HEK293 (cell line): ENCODE measurements around the gene WDR18.

Source experiments
- CTCF ChIA-PET: fragments of 350-600 bp; formaldehyde crosslinking; extraction: SDS; loops from one replicate; lab custom pipeline; 2021; ENCODE audit warnings: antibody characterized with exemption; lab: Yijun Ruan, JAX
- POLR2A ChIA-PET: fragments of 300-600 bp; formaldehyde crosslinking; extraction: SDS; loops from one replicate; lab custom pipeline; 2020; ENCODE audit warnings: antibody characterized with exemption, inconsistent platforms; lab: Yijun Ruan, JAX
- H3K27ac ChIP-seq: fragments of 200-500 bp; sonication (Bioruptor generic); 2 replicates; pipeline ENCODE4 v1.5.1; 2014; ENCODE audit warnings: low read depth, low read length, control low read depth, inconsistent platforms; ENCODE audit errors: extremely low read depth
- H3K36me3 ChIP-seq, 2 experiments: fragments of 200-500 bp in 1 of 2; sonication (Bioruptor generic) in 1 of 2; 1 replicate in 1 of 2; 2 replicates in 1 of 2; pipeline ENCODE4 v1.5.1; 2014 to 2017; ENCODE audit warnings: inconsistent platforms in 2 of 2, low read length in 2 of 2; ENCODE audit not compliant: control insufficient read depth in 2 of 2, insufficient read depth in 1 of 2
- H3K4me1 ChIP-seq: fragments of 200-500 bp; sonication (Bioruptor generic); 2 replicates; pipeline ENCODE4 v1.5.1; 2014; ENCODE audit warnings: mild to moderate bottlenecking, low read length, inconsistent platforms; ENCODE audit not compliant: control insufficient read depth, insufficient read depth
- H3K4me3 ChIP-seq: 2 replicates; pipeline ENCODE4 v1.5.1; 2011; ENCODE audit warnings: low read depth, mild to moderate bottlenecking, control low read depth, low read length, moderate library complexity
- H3K9me3 ChIP-seq: fragments of 200-500 bp; sonication (Bioruptor generic); 2 replicates; pipeline ENCODE4 v1.5.1; 2014; ENCODE audit warnings: low read depth, low read length, inconsistent platforms; ENCODE audit not compliant: control insufficient read depth, insufficient read depth
- BCL6B ChIP-seq: fragments of 450-650 bp; formaldehyde crosslinking; IDR thresholded peaks from 2 replicates; pipeline ENCODE4 v1.5.1; 2017; ENCODE audit warnings: missing biosample characterization, missing genetic modification characterization
- KLF16 ChIP-seq: fragments of 450-650 bp; formaldehyde crosslinking; IDR thresholded peaks from 2 replicates; pipeline ENCODE4 v1.5.1; 2017; ENCODE audit warnings: missing biosample characterization, missing genetic modification characterization
- KLF8 ChIP-seq: fragments of 450-650 bp; formaldehyde crosslinking; IDR thresholded peaks from 2 replicates; pipeline ENCODE4 v1.5.1; 2016; ENCODE audit warnings: missing biosample characterization, missing genetic modification characterization
- MEIS1 ChIP-seq: sonication (generic); formaldehyde crosslinking; IDR thresholded peaks from 2 replicates; pipeline ENCODE4 v1.8.1; 2022; ENCODE audit warnings: missing genetic modification reagents, mild to moderate bottlenecking, borderline replicate concordance
- SP3 ChIP-seq: fragments of 450-650 bp; formaldehyde crosslinking; IDR thresholded peaks from 2 replicates; pipeline ENCODE4 v1.5.1; 2016; ENCODE audit warnings: missing biosample characterization, missing genetic modification characterization
- ZBTB8A ChIP-seq: fragments of 450-650 bp; formaldehyde crosslinking; IDR thresholded peaks from 2 replicates; pipeline ENCODE4 v1.5.1; 2016; ENCODE audit warnings: missing biosample characterization, missing genetic modification characterization
- ZIC2 ChIP-seq: fragments of 450-650 bp; formaldehyde crosslinking; IDR thresholded peaks from 2 replicates; pipeline ENCODE4 v1.5.1; 2016; ENCODE audit warnings: missing biosample characterization, missing genetic modification characterization
- ZNF221 ChIP-seq: fragments of 450-650 bp; formaldehyde crosslinking; IDR thresholded peaks from 2 replicates; pipeline ENCODE4 v1.5.1; 2017; ENCODE audit warnings: missing biosample characterization, missing genetic modification characterization, borderline replicate concordance
- ZNF23 ChIP-seq: fragments of 450-650 bp; formaldehyde crosslinking; IDR thresholded peaks from 2 replicates; pipeline ENCODE4 v1.5.1; 2016; ENCODE audit warnings: missing biosample characterization, missing genetic modification characterization, borderline replicate concordance
- ZNF341 ChIP-seq: fragments of 450-650 bp; formaldehyde crosslinking; IDR thresholded peaks from 2 replicates; pipeline ENCODE4; 2016; ENCODE audit warnings: low read depth, missing biosample characterization, missing genetic modification characterization
- ZNF621 ChIP-seq: fragments of 450-650 bp; formaldehyde crosslinking; IDR thresholded peaks from 2 replicates; pipeline ENCODE4 v1.5.1; 2017; ENCODE audit warnings: missing biosample characterization, missing genetic modification characterization
- ZNF623 ChIP-seq: fragments of 450-650 bp; formaldehyde crosslinking; IDR thresholded peaks from 2 replicates; pipeline ENCODE4 v1.5.1; 2016; ENCODE audit warnings: missing biosample characterization, missing genetic modification characterization
- ZNF701 ChIP-seq: fragments of 450-650 bp; formaldehyde crosslinking; IDR thresholded peaks from 2 replicates; pipeline ENCODE4 v1.5.1; 2016; ENCODE audit warnings: missing biosample characterization, missing genetic modification characterization
- ZNF792 ChIP-seq: fragments of 450-650 bp; formaldehyde crosslinking; IDR thresholded peaks from 2 replicates; pipeline ENCODE4 v1.5.1; 2016; ENCODE audit warnings: missing biosample characterization, missing genetic modification characterization
- TF ChIP-seq, protein P1 (sequence below): fragments of 450-650 bp; formaldehyde crosslinking; IDR thresholded peaks from 2 replicates; pipeline ENCODE4 v1.5.1; 2016; ENCODE audit warnings: missing biosample characterization, missing genetic modification characterization
- TF ChIP-seq, protein P2 (sequence below): fragments of 450-650 bp; formaldehyde crosslinking; IDR thresholded peaks from 2 replicates; pipeline ENCODE4 v1.5.1; 2017; ENCODE audit warnings: missing biosample characterization, missing genetic modification characterization

The WDR18 gene

GRCh38 chr19:944663-945241 lies 39.4 kb upstream of the WDR18 start (continued):
- TF ChIP-seq, protein P1, sequence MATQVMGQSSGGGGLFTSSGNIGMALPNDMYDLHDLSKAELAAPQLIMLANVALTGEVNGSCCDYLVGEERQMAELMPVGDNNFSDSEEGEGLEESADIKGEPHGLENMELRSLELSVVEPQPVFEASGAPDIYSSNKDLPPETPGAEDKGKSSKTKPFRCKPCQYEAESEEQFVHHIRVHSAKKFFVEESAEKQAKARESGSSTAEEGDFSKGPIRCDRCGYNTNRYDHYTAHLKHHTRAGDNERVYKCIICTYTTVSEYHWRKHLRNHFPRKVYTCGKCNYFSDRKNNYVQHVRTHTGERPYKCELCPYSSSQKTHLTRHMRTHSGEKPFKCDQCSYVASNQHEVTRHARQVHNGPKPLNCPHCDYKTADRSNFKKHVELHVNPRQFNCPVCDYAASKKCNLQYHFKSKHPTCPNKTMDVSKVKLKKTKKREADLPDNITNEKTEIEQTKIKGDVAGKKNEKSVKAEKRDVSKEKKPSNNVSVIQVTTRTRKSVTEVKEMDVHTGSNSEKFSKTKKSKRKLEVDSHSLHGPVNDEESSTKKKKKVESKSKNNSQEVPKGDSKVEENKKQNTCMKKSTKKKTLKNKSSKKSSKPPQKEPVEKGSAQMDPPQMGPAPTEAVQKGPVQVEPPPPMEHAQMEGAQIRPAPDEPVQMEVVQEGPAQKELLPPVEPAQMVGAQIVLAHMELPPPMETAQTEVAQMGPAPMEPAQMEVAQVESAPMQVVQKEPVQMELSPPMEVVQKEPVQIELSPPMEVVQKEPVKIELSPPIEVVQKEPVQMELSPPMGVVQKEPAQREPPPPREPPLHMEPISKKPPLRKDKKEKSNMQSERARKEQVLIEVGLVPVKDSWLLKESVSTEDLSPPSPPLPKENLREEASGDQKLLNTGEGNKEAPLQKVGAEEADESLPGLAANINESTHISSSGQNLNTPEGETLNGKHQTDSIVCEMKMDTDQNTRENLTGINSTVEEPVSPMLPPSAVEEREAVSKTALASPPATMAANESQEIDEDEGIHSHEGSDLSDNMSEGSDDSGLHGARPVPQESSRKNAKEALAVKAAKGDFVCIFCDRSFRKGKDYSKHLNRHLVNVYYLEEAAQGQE (tag by site-specific recombination): no peak
- TF ChIP-seq ZNF792: no peak
- TF ChIP-seq ZBTB8A: peak; percentile 72
- no peak for TF ChIP-seq BCL6B (tag by site-specific recombination)
- no peak for TF ChIP-seq ZNF221 (tag by site-specific recombination)
- TF ChIP-seq SP3 (tag by site-specific recombination): no peak

DNA sequence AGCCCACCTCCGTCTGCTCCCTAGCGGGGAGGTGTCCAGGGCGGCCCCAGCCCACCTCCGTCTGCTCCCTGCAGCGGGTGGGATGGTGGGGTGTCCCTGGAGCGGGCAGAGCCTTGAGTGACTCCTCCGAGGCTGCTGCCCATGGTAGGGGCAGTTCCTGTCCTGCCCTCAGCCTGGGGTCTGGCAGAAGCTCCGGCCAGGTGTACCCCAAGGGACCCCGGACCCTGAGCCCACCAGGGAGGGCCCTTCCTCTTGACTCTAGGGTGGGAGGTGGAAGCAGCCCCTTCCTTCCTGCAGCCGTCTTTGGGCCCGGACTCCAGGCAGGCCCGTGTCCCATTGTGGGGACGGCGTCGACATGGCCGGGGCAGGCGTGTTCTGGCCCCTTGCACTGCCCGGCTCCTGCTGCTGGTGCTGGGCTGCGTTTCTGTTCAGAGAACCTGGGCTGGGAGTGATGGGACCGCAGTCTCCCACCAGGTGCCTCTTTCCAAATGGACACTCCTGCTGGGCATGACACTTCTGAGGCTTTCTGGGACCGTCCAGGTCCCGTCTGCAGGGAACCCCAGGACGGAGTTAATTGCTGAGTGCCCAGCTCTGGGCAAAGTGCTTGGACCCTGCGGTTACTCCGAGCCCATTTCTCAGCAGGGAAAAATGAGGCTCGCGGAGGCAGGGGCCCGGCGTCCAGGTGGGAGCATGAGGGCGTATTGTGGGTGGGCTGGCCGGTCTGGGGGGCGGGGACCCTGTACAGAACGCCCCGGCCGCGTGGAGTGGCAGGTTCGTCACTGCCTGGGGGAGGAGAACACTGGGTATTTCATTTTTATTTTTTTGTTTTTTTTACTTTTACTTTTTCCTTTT lies 38.5 kb upstream of the WDR18 start:
- Histone ChIP-seq H3K9me3 (no peaks in the 10 kb centered on the region), H3K27ac (no peak overlapping the region), H3K36me3 (peaks cover 0 to 30% of the 10 kb centered on the region in 2 experiments; a peak in 1 of 3 replicates), H3K4me3 (no peak overlapping the region), H3K4me1 (no peaks in the 10 kb centered on the region)
- ChIA-PET CTCF (interaction anchor here (0.6 kb wide), 1 partner anchor 37 kb away, joined by 4 read pairs; no protein-coding TSS in a partner anchor), POLR2A (no interaction called here)
- TF ChIP-seq ZNF23 (no peak), KLF8 (tag by site-specific recombination) (0 out of 2 replicates have a peak, but pooled peaks have one; percentile 12)

GRCh38 chr19:947090-947706 lies 36.9 kb upstream of the WDR18 start:
- Histone ChIP-seq H3K4me3 (no peak overlapping the region), H3K36me3 (peaks cover 0 to 23% of the 10 kb centered on the region in 2 experiments; a peak in 1 of 3 replicates), H3K4me1 (no peaks in the 10 kb centered on the region), H3K9me3 (no peaks in the 10 kb centered on the region), H3K27ac (no peak overlapping the region)
- TF ChIP-seq, protein P2, sequence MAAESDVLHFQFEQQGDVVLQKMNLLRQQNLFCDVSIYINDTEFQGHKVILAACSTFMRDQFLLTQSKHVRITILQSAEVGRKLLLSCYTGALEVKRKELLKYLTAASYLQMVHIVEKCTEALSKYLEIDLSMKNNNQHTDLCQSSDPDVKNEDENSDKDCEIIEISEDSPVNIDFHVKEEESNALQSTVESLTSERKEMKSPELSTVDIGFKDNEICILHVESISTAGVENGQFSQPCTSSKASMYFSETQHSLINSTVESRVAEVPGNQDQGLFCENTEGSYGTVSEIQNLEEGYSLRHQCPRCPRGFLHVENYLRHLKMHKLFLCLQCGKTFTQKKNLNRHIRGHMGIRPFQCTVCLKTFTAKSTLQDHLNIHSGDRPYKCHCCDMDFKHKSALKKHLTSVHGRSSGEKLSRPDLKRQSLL (tag by site-specific recombination): no peak
- TF ChIP-seq KLF16 (tag by site-specific recombination): no peak
- peak; percentile 67; the same call in 1 of the 2 replicates for TF ChIP-seq ZIC2
- no peak for TF ChIP-seq ZNF621 (tag by site-specific recombination)
- no peak for TF ChIP-seq ZNF341
- TF ChIP-seq ZNF701 (tag by site-specific recombination): no peak
- TF ChIP-seq ZNF623 (tag by site-specific recombination): no peak
- no peak for TF ChIP-seq MEIS1
- ChIA-PET CTCF (interaction anchor here (0.5 to 0.7 kb wide), 3 partner anchors 23 to 397 kb away, joined by 3 to 5 read pairs (median 3); no protein-coding TSS in a partner anchor), POLR2A (no interaction called here)
